ENCODE data around the gene FAM209B. TPM values are rescaled to one million over a fixed set of nuclear protein-coding genes. Genes with fewer than 3 reads are reported as not detected.
"Not testable (repeated sequence)": the region's sequence is repeated elsewhere in the genome, so short reads cannot be mapped to it uniquely, and the experiment has no call there.

FAM209B gene
- total RNA-seq = 1 to 10 TPM in 1 of 4 donors, not detected in 3; 4.3 TPM

GRCh38 chr20:56532946-56533345 lies at the start of gene FAM209B:
TSS of gene FAM209B (plus strand) at chr20:56533246. CDS start at chr20:56533342, 96 bp downstream.
- not testable (repeated sequence) for H3K9me3 ChIP-seq, H3K27ac ChIP-seq, ATAC-seq, H3K4me1 ChIP-seq, H3K27me3 ChIP-seq, H3K36me3 ChIP-seq, H3K4me3 ChIP-seq
- 85% methylated on average over 9 of the region's 9 CpGs; no CpG with 5 or more reads in 1 of the 2 donors for WGBS, 2 donors (ENCODE audit: low coverage in 1 of 2)

GRCh38 chr20:56483970-56484369 lies 49.1 kb upstream of the FAM209B start:
- 57 to 62% methylated on average over 2 to 7 of the region's 7 CpGs for WGBS, 2 donors (ENCODE audit: low coverage in 1 of 2)
- TF ChIP-seq POLR2AphosphoS5 (IDR thresholded peaks at IDR 0.05) = no peak
- Histone ChIP-seq H3K4me1 (no peaks in the 10 kb centered on the region), H3K4me3 (no peak overlapping the region), H3K27me3 (no peaks in the 10 kb centered on the region), H3K9me3 (no peaks in the 10 kb centered on the region), H3K27ac (no peak overlapping the region), H3K36me3 (peaks cover 0 to 99% of the 10 kb centered on the region in 2 donors)
- ATAC-seq = no peak

- no peaks in the 10 kb centered on the region for H3K4me1 ChIP-seq
- peaks cover 0 to 99% of the 10 kb centered on the region in 2 donors for H3K36me3 ChIP-seq
- H3K27me3 ChIP-seq = no peaks in the 10 kb centered on the region
- H3K4me3 ChIP-seq = no peak overlapping the region
- no peak for TF ChIP-seq POLR2A (IDR thresholded peaks at IDR 0.05)
- H3K9me3 ChIP-seq = no peaks in the 10 kb centered on the region
- WGBS, 2 donors (ENCODE audit: low coverage in 1 of 2) = 78 to 88% methylated on average over 6 to 9 of the region's 11 CpGs
- H3K27ac ChIP-seq = no peak overlapping the region
- no peak for ATAC-seq
Observed at GRCh38 chr20:56487216-56487615, 45.8 kb upstream of the FAM209B start.

GRCh38 chr20:56488566-56488965 lies 44.5 kb upstream of the FAM209B start:
- H3K4me1 ChIP-seq = no peaks in the 10 kb centered on the region
- WGBS, 2 donors (ENCODE audit: low coverage in 1 of 2) = 94 to 97% methylated on average over 5 of the region's 5 CpGs
- no peaks in the 10 kb centered on the region for H3K9me3 ChIP-seq
- ATAC-seq = no peak
- TF ChIP-seq POLR2AphosphoS5 (IDR thresholded peaks at IDR 0.05) = no peak
- no peak for TF ChIP-seq CTCF (IDR thresholded peaks at IDR 0.05)
- no peak for TF ChIP-seq POLR2A (IDR thresholded peaks at IDR 0.05)
- no peak for TF ChIP-seq EP300 (IDR thresholded peaks at IDR 0.05)
- H3K4me3 ChIP-seq = no peak overlapping the region
- H3K27ac ChIP-seq = no peak overlapping the region
- peaks cover 0 to 99% of the 10 kb centered on the region in 2 donors for H3K36me3 ChIP-seq
- no peaks in the 10 kb centered on the region for H3K27me3 ChIP-seq

- WGBS, 2 donors (ENCODE audit: low coverage in 1 of 2) = 100% methylated on average over 1 of the region's 1 CpG
- ATAC-seq = no peak
- peaks cover 0 to 29% of the 10 kb centered on the region in 2 donors for H3K36me3 ChIP-seq
- H3K27me3 ChIP-seq = no peaks in the 10 kb centered on the region
- peaks cover 0 to 5% (median 0%) of the 10 kb centered on the region in 3 donors for H3K9me3 ChIP-seq
- H3K27ac ChIP-seq = no peak overlapping the region
- no peak overlapping the region for H3K4me3 ChIP-seq
- no peaks in the 10 kb centered on the region for H3K4me1 ChIP-seq
- no peak for TF ChIP-seq EP300 (IDR thresholded peaks at IDR 0.05)
- TF ChIP-seq POLR2A (IDR thresholded peaks at IDR 0.05) = no peak
- no peak for TF ChIP-seq POLR2AphosphoS5 (IDR thresholded peaks at IDR 0.05)
- TF ChIP-seq CTCF (IDR thresholded peaks at IDR 0.05) = no peak
Observed at GRCh38 chr20:56501116-56501515, 31.9 kb upstream of the FAM209B start.

GRCh38 chr20:56503916-56504315 lies 29.1 kb upstream of the FAM209B start:
- H3K27ac ChIP-seq = no peak overlapping the region
- peaks cover 0 to 16% of the 10 kb centered on the region in 2 donors for H3K36me3 ChIP-seq
- WGBS, 2 donors (ENCODE audit: low coverage in 1 of 2) = 90 to 100% methylated on average over 1 to 2 of the region's 8 CpGs
- H3K4me1 ChIP-seq = no peaks in the 10 kb centered on the region
- H3K9me3 ChIP-seq = no peaks in the 10 kb centered on the region
- no peak overlapping the region for H3K4me3 ChIP-seq
- TF ChIP-seq EP300 (IDR thresholded peaks at IDR 0.05) (no peak), POLR2A (IDR thresholded peaks at IDR 0.05) (no peak), POLR2AphosphoS5 (IDR thresholded peaks at IDR 0.05) (no peak)
- no peak for ATAC-seq
- no peaks in the 10 kb centered on the region for H3K27me3 ChIP-seq

- TF ChIP-seq POLR2A (IDR thresholded peaks at IDR 0.05) (no peak), POLR2AphosphoS5 (IDR thresholded peaks at IDR 0.05) (no peak), EP300 (IDR thresholded peaks at IDR 0.05) (no peak), CTCF (IDR thresholded peaks at IDR 0.05) (peak in 1 of 4 experiments; percentile 23)
- Histone ChIP-seq H3K4me1 (no peaks in the 10 kb centered on the region), H3K27me3 (no peaks in the 10 kb centered on the region), H3K27ac (no peak overlapping the region), H3K9me3 (no peaks in the 10 kb centered on the region), H3K36me3 (peaks cover 0 to 16% of the 10 kb centered on the region in 2 donors), H3K4me3 (no peak overlapping the region)
- ATAC-seq = no peak
- WGBS, 2 donors (ENCODE audit: low coverage in 1 of 2) = 76 to 77% methylated on average over 7 to 9 of the region's 9 CpGs
Observed at GRCh38 chr20:56504373-56505005, 28.6 kb upstream of the FAM209B start.
